C4-2B (cell line): ENCODE data around the gene METRN.

ENCODE experiments used
- H3K27ac ChIP-seq: fragments of 450-650 bp; 2 replicates; pipeline ENCODE4 v1.5.1; 2017
- CTCF ChIP-seq: fragments of 450-650 bp; conservative IDR thresholded peaks from 2 replicates; pipeline ENCODE4 v1.5.1; 2017; ENCODE audit warnings: mild to moderate bottlenecking
- ZFX ChIP-seq: fragments of 450-650 bp; IDR thresholded peaks from 2 replicates; pipeline ENCODE4 v1.6.1; 2017

Gene METRN

GRCh38 chr16:670485-671352 lies 44.2 kb upstream of the METRN start:
- no peak overlapping the region for H3K27ac ChIP-seq
- TF ChIP-seq CTCF, result no peak
- TF ChIP-seq ZFX, result no peak

GRCh38 chr16:671353-672131 lies 43.4 kb upstream of the METRN start:
- H3K27ac ChIP-seq, result no peak overlapping the region
- TF ChIP-seq CTCF (no peak), ZFX (no peak)

- no peak overlapping the region for H3K27ac ChIP-seq
- TF ChIP-seq ZFX (no peak), CTCF (no peak)
Measured at GRCh38 chr16:672371-672770, 42.5 kb upstream of the METRN start.

- no peak overlapping the region for H3K27ac ChIP-seq
- TF ChIP-seq CTCF (no peak), ZFX (no peak)
Measured at GRCh38 chr16:672851-673250, 42.1 kb upstream of the METRN start.

- no peak overlapping the region for H3K27ac ChIP-seq
- TF ChIP-seq CTCF (no peak), ZFX (no peak)
Measured at GRCh38 chr16:673399-673991, 41.4 kb upstream of the METRN start.

- TF ChIP-seq ZFX (no peak), CTCF (no peak)
- H3K27ac ChIP-seq, result no peak overlapping the region
Measured at GRCh38 chr16:674214-674881, 40.6 kb upstream of the METRN start.
